GM12878 (cell line): ENCODE results near the gene LGALS4. TPM values are rescaled to one million over a fixed set of nuclear protein-coding genes. Genes with fewer than 3 reads are reported as not detected.

Source experiments
- ATAC-seq: fragments of 200-7000 bp; cut with Tn5 transposase; 3 replicates; pipeline ENCODE4 v1.9.1; 2020; ENCODE audit warnings: mild to moderate bottlenecking, moderate library complexity
- BruUV-seq: library from RNA; stranded (reverse); fragments of 400-500 nt; replicated peaks from 2 replicates; lab custom pipeline; 2021; lab: Mats Ljungman, UMichigan
- CTCF ChIA-PET: fragments of 300-600 bp; sonication (Branson Sonifier 250); formaldehyde crosslinking; extraction: SDS; loops from one replicate; lab custom pipeline; 2021; ENCODE audit warnings: inconsistent platforms; lab: Yijun Ruan, JAX
- POLR2A ChIA-PET: fragments of 350-600 bp; formaldehyde crosslinking; extraction: SDS; loops from one replicate; lab custom pipeline; 2021; ENCODE audit warnings: inconsistent platforms; lab: Charles Lee
- RAD21 ChIA-PET: fragments of 300-600 bp; sonication (Branson Sonifier 250); formaldehyde crosslinking; loops from one replicate; lab custom pipeline; 2023; ENCODE audit warnings: antibody characterized with exemption; ENCODE audit not compliant: unreplicated experiment; lab: Charles Lee
- SMC1A ChIA-PET: fragments of 300-600 bp; sonication (Branson Sonifier 250); formaldehyde crosslinking; loops from one replicate; lab custom pipeline; 2023; ENCODE audit not compliant: unreplicated experiment, uncharacterized antibody; lab: Charles Lee
- DNase-seq: peaks from one replicate; pipeline ENCODE4 v3.0.0-alpha.2; 2011; ENCODE audit warnings: low read depth, low spot score
- FAIRE-seq: peaks from 3 replicates; lab custom pipeline; 2011; peaks lifted over from hg19 to GRCh38; lab: Jason Lieb, UNC
- H2AFZ ChIP-seq: 2 replicates; pipeline ENCODE4 v1.6.0; 2011; ENCODE audit warnings: low read depth, low read length, control low read depth; ENCODE audit not compliant: control insufficient read depth
- H3K27ac ChIP-seq: 2 replicates; pipeline ENCODE4 v1.5.1; 2011; ENCODE audit warnings: control low read depth; ENCODE audit not compliant: control insufficient read depth, insufficient read depth
- H3K27me3 ChIP-seq, 2 experiments: replicated peaks in 1 of 2; 2 replicates each; pipeline versions ENCODE4 v1.6.0 to v1.6.1; 2011; ENCODE audit warnings: low read length in 1 of 2; ENCODE audit not compliant: control insufficient read depth in 2 of 2, insufficient read depth in 2 of 2
- H3K36me3 ChIP-seq, 2 experiments: 2 replicates each; pipeline ENCODE4 v1.5.1; 2011; ENCODE audit warnings: low read length in 1 of 2; ENCODE audit not compliant: control insufficient read depth in 2 of 2, insufficient read depth in 2 of 2
- H3K4me1 ChIP-seq: 2 replicates; pipeline ENCODE4 v1.6.1; 2011; ENCODE audit warnings: mild to moderate bottlenecking, low read length, moderate library complexity, mixed read lengths; ENCODE audit not compliant: control insufficient read depth, insufficient read depth
- H3K4me2 ChIP-seq: 2 replicates; pipeline ENCODE4 v1.6.0; 2011; ENCODE audit warnings: control low read depth; ENCODE audit not compliant: control insufficient read depth, insufficient read depth
- H3K4me3 ChIP-seq: fragments of 200-600 bp; sonication (generic); 2 replicates; pipeline ENCODE4 v1.5.1; 2016
- H3K79me2 ChIP-seq: 2 replicates; pipeline ENCODE4 v1.6.0; 2011; ENCODE audit warnings: low read length; ENCODE audit not compliant: control insufficient read depth, insufficient read depth
- H3K9ac ChIP-seq: 2 replicates; pipeline ENCODE4 v1.8.0; 2011; ENCODE audit warnings: low read length, control low read depth, mixed read lengths; ENCODE audit not compliant: control insufficient read depth, insufficient read depth
- H3K9me3 ChIP-seq: replicated peaks from 3 replicates; pipeline ENCODE4 v1.5.1; 2011; ENCODE audit warnings: mild to moderate bottlenecking, low read length; ENCODE audit not compliant: control insufficient read depth, insufficient read depth
- H4K20me1 ChIP-seq: 2 replicates; pipeline ENCODE4 v1.6.0; 2011; ENCODE audit not compliant: control insufficient read depth, insufficient read depth
- BACH1 ChIP-seq: fragments of 450-650 bp; IDR thresholded peaks from 2 replicates; pipeline ENCODE4 v1.6.1; 2017; ENCODE audit warnings: mild to moderate bottlenecking, borderline replicate concordance
- LARP7 ChIP-seq: fragments of 450-650 bp; IDR thresholded peaks from 2 replicates; pipeline ENCODE4 v1.6.1; 2017; ENCODE audit warnings: mild to moderate bottlenecking
- MEF2A ChIP-seq: IDR thresholded peaks from 2 replicates; pipeline ENCODE4 v1.6.1; 2011; ENCODE audit warnings: low read depth, mild to moderate bottlenecking, low read length, moderate library complexity; ENCODE audit not compliant: insufficient read depth
- POLR2A ChIP-seq: IDR thresholded peaks from 2 replicates; pipeline ENCODE4 v1.6.1; 2011; ENCODE audit warnings: low read depth, mild to moderate bottlenecking, low read length
- RB1 ChIP-seq: fragments of 450-650 bp; formaldehyde crosslinking; IDR thresholded peaks from 2 replicates; pipeline ENCODE4 v1.6.1; 2017; ENCODE audit warnings: mild to moderate bottlenecking, borderline replicate concordance
- SMARCA5 ChIP-seq: fragments of 450-650 bp; IDR thresholded peaks from 2 replicates; pipeline ENCODE4 v1.6.1; 2017; ENCODE audit warnings: mild to moderate bottlenecking
- WGBS: methylation state at CpG from one replicate; pipeline ENCODE4 v1.1.6; 2016; ENCODE audit warnings: low lambda C conversion rate; ENCODE audit not compliant: insufficient replicate concordance, insufficient coverage; ENCODE audit errors: missing lambda C conversion rate; 5-methylcytosine and 5-hydroxymethylcytosine counted together
- in situ Hi-C: fragments of 300-500 bp; cut with MboI; formaldehyde crosslinking; loops from 9 replicates; pipeline ENCODE4 v1.14.3; 2018; ENCODE audit warnings: mixed read lengths
- intact Hi-C: fragments of 100-400 bp; cut with micrococcal nuclease; formaldehyde crosslinking; loops from one replicate; pipeline ENCODE4 v1.14.2; 2022; ENCODE audit not compliant: unreplicated experiment
- polyA plus RNA-seq, 11 experiments: library from polyadenylated mRNA; depleted of rRNA in 4 of 11; unstranded in 6 of 11; stranded (reverse) in 5 of 11; fragments of >200 nt; fragmentation: Nextera tagmentation in 4 of 11; fragmentation: Illumina TruSeq in 1 of 11; extraction: Ambion mirVana in 4 of 11; extraction: Trizol in 1 of 11; gene quantifications; 1 replicate in 1 of 11; 2 replicates in 10 of 11; pipeline versions ENCODE4 v1.2.1 to v1.2.3, GENCODE V29; 2011 to 2016; ENCODE audit warnings: inconsistent platforms in 2 of 11, missing spikeins in 2 of 11, low read depth in 1 of 11
- total RNA-seq, 4 experiments: library from RNA; depleted of rRNA in 3 of 4; stranded (reverse); fragments of >200 nt in 3 of 4; fragmentation: Illumina TruSeq in 1 of 4; extraction: Trizol in 1 of 4; gene quantifications; 2 replicates each; pipeline versions ENCODE4 v1.2.1 to v1.2.3, GENCODE V29; 2013 to 2021
- TF ChIP-seq, protein P1 (sequence below): fragments of 450-650 bp; IDR thresholded peaks from 2 replicates; pipeline ENCODE4 v1.6.1; 2017; ENCODE audit warnings: mild to moderate bottlenecking, moderate library complexity
- TF ChIP-seq, protein P2 (sequence below): fragments of 450-650 bp; IDR thresholded peaks from 2 replicates; pipeline ENCODE4 v1.6.1; 2016; ENCODE audit warnings: mild to moderate bottlenecking

Gene LGALS4
- total and polyA plus RNA-seq, 10 of the 15 experiments (the other 5 are each of a cell fraction or from before 2014, with no cell fraction given) = 0.13 to 2.1 (median 0.26) TPM; not detected in 4

DNA sequence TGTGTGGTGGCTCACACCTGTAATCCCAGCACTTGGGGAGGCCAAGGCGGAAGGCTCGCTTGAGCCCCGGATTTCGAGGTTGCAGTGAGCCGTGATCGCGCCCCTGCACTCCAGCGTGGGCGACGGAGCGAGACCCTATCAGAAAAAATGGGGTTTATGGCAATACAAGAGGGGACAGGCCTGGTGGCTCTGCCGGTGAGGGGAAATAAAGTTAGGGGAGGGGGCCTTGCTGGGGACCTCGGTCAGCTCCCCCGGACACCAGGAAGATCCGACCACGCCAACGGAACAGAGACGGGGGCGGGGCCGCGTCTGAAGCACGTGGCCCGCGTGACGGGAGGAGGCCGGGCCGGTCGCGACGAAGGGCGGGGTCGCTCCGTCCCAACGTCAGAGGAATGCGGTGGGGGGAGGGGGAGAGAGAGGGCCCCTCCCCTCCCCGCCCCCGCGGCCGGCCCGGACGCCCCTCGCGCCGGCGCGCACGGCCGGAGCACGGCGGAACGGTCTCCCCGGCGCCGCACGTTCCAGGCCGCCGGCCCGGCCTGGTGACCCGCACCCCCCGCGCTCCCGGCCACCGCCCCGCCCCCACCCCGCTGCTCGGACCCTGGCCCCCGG, 39.0 kb upstream of the LGALS4 start (continued):
- TF ChIP-seq, protein P1, sequence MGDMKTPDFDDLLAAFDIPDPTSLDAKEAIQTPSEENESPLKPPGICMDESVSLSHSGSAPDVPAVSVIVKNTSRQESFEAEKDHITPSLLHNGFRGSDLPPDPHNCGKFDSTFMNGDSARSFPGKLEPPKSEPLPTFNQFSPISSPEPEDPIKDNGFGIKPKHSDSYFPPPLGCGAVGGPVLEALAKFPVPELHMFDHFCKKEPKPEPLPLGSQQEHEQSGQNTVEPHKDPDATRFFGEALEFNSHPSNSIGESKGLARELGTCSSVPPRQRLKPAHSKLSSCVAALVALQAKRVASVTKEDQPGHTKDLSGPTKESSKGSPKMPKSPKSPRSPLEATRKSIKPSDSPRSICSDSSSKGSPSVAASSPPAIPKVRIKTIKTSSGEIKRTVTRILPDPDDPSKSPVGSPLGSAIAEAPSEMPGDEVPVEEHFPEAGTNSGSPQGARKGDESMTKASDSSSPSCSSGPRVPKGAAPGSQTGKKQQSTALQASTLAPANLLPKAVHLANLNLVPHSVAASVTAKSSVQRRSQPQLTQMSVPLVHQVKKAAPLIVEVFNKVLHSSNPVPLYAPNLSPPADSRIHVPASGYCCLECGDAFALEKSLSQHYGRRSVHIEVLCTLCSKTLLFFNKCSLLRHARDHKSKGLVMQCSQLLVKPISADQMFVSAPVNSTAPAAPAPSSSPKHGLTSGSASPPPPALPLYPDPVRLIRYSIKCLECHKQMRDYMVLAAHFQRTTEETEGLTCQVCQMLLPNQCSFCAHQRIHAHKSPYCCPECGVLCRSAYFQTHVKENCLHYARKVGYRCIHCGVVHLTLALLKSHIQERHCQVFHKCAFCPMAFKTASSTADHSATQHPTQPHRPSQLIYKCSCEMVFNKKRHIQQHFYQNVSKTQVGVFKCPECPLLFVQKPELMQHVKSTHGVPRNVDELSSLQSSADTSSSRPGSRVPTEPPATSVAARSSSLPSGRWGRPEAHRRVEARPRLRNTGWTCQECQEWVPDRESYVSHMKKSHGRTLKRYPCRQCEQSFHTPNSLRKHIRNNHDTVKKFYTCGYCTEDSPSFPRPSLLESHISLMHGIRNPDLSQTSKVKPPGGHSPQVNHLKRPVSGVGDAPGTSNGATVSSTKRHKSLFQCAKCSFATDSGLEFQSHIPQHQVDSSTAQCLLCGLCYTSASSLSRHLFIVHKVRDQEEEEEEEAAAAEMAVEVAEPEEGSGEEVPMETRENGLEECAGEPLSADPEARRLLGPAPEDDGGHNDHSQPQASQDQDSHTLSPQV = no peak

DNA sequence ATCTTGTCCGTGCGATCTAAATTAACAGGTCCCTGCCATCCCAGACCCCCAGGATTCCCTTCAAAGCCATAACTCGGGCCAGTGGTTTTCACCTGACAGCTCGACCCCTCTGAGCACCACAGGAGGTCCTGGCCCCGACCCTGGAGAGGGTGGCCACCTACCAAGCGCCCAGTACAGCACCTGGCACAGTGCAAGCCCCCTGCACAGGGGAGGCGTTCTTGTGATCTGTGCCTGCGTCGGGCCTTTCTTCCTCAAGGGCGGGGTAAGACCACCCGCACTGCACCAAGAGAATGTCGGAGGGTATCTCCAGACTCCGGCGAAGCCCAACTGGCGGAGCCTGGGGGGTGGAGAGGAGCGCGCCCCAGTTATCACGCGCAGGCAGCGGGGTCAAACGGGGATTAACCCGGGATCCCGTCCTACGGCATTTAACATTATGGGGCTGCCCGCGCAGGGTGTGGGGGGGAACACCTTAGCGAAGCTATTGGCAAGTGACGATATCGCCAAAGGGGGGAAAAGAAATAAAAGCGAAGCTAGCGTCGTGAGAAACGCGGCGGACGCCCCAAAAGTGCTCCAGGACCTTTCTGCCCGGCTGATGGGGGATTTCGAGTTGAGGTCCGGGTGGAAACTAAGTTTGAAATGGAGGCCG, 38.4 kb upstream of the LGALS4 start:
- peaks cover 3% of the 10 kb centered on the region for H4K20me1 ChIP-seq
- peak overlapping the region; percentile 21 for H2AFZ ChIP-seq
- peaks cover 34% of the 10 kb centered on the region for H3K79me2 ChIP-seq
- WGBS = under 1% methylated on average over 38 of the region's 40 CpGs
- H3K36me3 ChIP-seq = peaks cover 8 to 13% of the 10 kb centered on the region in 2 experiments
- DNase-seq = no peak
- ChIA-PET RAD21 (interaction anchor here (0.9 to 3.6 kb wide), 5 partner anchors 9 to 27 kb away, joined by 3 to 47 read pairs (median 9); partner anchors contain the start of genes ECH1 and RINL), CTCF (interaction anchor here (0.7 to 2.5 kb wide), 6 partner anchors 10 to 82 kb away, joined by 3 to 14 read pairs (median 4); partner anchors contain the start of gene ECH1)
- H3K27ac ChIP-seq = peak overlapping the region; percentile 85
- no peaks in the 10 kb centered on the region for H3K9me3 ChIP-seq
- H3K9ac ChIP-seq = peak overlapping the region; percentile 79
- peak; percentile 49; the same call in 1 of the 2 replicates for TF ChIP-seq SMARCA5
- TF ChIP-seq, protein P2, sequence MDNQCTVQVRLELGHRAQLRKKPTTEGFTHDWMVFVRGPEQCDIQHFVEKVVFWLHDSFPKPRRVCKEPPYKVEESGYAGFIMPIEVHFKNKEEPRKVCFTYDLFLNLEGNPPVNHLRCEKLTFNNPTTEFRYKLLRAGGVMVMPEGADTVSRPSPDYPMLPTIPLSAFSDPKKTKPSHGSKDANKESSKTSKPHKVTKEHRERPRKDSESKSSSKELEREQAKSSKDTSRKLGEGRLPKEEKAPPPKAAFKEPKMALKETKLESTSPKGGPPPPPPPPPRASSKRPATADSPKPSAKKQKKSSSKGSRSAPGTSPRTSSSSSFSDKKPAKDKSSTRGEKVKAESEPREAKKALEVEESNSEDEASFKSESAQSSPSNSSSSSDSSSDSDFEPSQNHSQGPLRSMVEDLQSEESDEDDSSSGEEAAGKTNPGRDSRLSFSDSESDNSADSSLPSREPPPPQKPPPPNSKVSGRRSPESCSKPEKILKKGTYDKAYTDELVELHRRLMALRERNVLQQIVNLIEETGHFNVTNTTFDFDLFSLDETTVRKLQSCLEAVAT = peak; percentile 3; the same call in 1 of the 2 replicates
- 0 out of 2 replicates have a peak, but pooled peaks have one; percentile 7 for TF ChIP-seq BACH1
- TF ChIP-seq POLR2A = peak; percentile 52
- TF ChIP-seq LARP7 = 0 out of 2 replicates have a peak, but pooled peaks have one; percentile 26
- no peak for TF ChIP-seq RB1
- no peak for TF ChIP-seq MEF2A
- TF ChIP-seq, all 136 proteins: peak for 5
- in situ Hi-C loops = no loop called here
- intact Hi-C loops = loop anchor here (1.0 kb wide), 2 partner anchors 13 to 48 kb away; partner anchors contain the start of genes NFKBIB and SIRT2
- ChIA-PET POLR2A (interaction anchor here (0.6 to 4.4 kb wide), 10 partner anchors 14 to 235 kb away, joined by 3 to 144 read pairs (median 5); partner anchors contain the start of genes ECH1, MRPS12, NFKBIB and SARS2), SMC1A (interaction anchor here (0.9 to 4.5 kb wide), 7 partner anchors 9 to 79 kb away, joined by 3 to 44 read pairs (median 4); no protein-coding TSS in a partner anchor)
- Histone ChIP-seq H3K27me3 (no peaks in the 10 kb centered on the region), H3K4me3 (peak overlapping the region; percentile 78), H3K4me2 (peak overlapping the region; percentile 98), H3K4me1 (peaks cover 7% of the 10 kb centered on the region; the same call in 1 of the 2 replicates)
- no TSS peak for BruUV-seq
- no peak; the same call in 2 of the 3 replicates for ATAC-seq
- no peak for FAIRE-seq
